K562 (cell line): ENCODE data around the gene BBC3. TPM values are rescaled to one million over a fixed set of nuclear protein-coding genes. Genes with fewer than 3 reads are reported as not detected.
A peak's percentile ranks its signal among the peaks of the same experiment; 100 is the strongest.

Experiments
- BDP1 ChIP-seq: IDR thresholded peaks from 3 replicates; pipeline ENCODE4 v1.6.1; 2011; ENCODE audit not compliant: insufficient read length, insufficient read depth
- C11orf30 ChIP-seq: fragments of 450-650 bp; IDR thresholded peaks from 2 replicates; pipeline ENCODE4 v1.6.1; 2016; ENCODE audit warnings: low read depth, mild to moderate bottlenecking
- CBFA2T2 ChIP-seq: fragments of 450-650 bp; conservative IDR thresholded peaks from 2 replicates; pipeline ENCODE4 v1.6.1; 2017; ENCODE audit warnings: mild to moderate bottlenecking
- ETS2 ChIP-seq: IDR thresholded peaks from 2 replicates; pipeline ENCODE4 v1.6.1; 2016; ENCODE audit warnings: borderline replicate concordance, missing genetic modification characterization, mild to moderate bottlenecking, moderate library complexity, missing compliant biosample characterization; ENCODE audit not compliant: poor library complexity, severe bottlenecking
- EZH2 ChIP-seq: IDR thresholded peaks from 2 replicates; pipeline ENCODE4 v1.6.1; 2012; ENCODE audit warnings: low read depth, mild to moderate bottlenecking, inconsistent platforms, low read length, borderline replicate concordance
- HNRNPK ChIP-seq: fragments of 200-400 bp; formaldehyde crosslinking; IDR thresholded peaks from one replicate; pipeline ENCODE4 v1.6.1; 2018; ENCODE audit warnings: mild to moderate bottlenecking, low read depth, low read length; ENCODE audit not compliant: poor library complexity, severe bottlenecking
- HNRNPL ChIP-seq: fragments of 200-400 bp; formaldehyde crosslinking; IDR thresholded peaks from 2 replicates; pipeline ENCODE4 v1.6.1; 2017; ENCODE audit warnings: low read depth, mild to moderate bottlenecking, low read length
- MAZ ChIP-seq, 2 experiments: fragments of 450-650 bp in 1 of 2; sonication (generic) in 1 of 2; formaldehyde crosslinking; IDR thresholded peaks in 1 of 2; conservative IDR thresholded peaks in 1 of 2; 2 replicates each; pipeline versions ENCODE4 v1.4.0 to v1.5.0; 2020; ENCODE audit warnings: mild to moderate bottlenecking in 1 of 2, missing genetic modification reagents in 1 of 2
- MCM2 ChIP-seq: fragments of 450-650 bp; IDR thresholded peaks from 2 replicates; pipeline ENCODE4 v1.6.1; 2017; ENCODE audit warnings: low read depth, mild to moderate bottlenecking
- NBN ChIP-seq: fragments of 450-650 bp; IDR thresholded peaks from 2 replicates; pipeline ENCODE4 v1.6.1; 2016; ENCODE audit warnings: low read depth, mild to moderate bottlenecking
- NCOA2 ChIP-seq, 2 experiments: fragments of 450-650 bp; IDR thresholded peaks; 2 replicates each; pipeline ENCODE4 v1.6.1; 2018; ENCODE audit warnings: mild to moderate bottlenecking in 2 of 2, moderate library complexity in 1 of 2; ENCODE audit not compliant: partially characterized antibody in 2 of 2
- OTX1 ChIP-seq: fragments of 450-650 bp; formaldehyde crosslinking; IDR thresholded peaks from 2 replicates; pipeline ENCODE4 v1.4.0; 2022; ENCODE audit warnings: mild to moderate bottlenecking
- RBM22 ChIP-seq: fragments of 200-400 bp; formaldehyde crosslinking; IDR thresholded peaks from 2 replicates; pipeline ENCODE4 v1.6.1; 2018; ENCODE audit warnings: low read length, low read depth; ENCODE audit not compliant: poor library complexity, severe bottlenecking
- STAT5B ChIP-seq: fragments of 250-450 bp; sonication (Bioruptor Pico); IDR thresholded peaks from 2 replicates; pipeline ENCODE4 v1.8.0; 2021; ENCODE audit warnings: mild to moderate bottlenecking, inconsistent platforms
- TRIM24 ChIP-seq, 2 experiments: fragments of 450-650 bp; IDR thresholded peaks; 2 replicates each; pipeline ENCODE4 v1.6.1; 2016
- YBX1 ChIP-seq: fragments of 450-650 bp; IDR thresholded peaks from 2 replicates; pipeline ENCODE4 v1.7.1; 2016; ENCODE audit warnings: mild to moderate bottlenecking
- ZKSCAN8 ChIP-seq: fragments of 200-800 bp; sonication (Bioruptor generic); IDR thresholded peaks from 2 replicates; pipeline ENCODE4 v1.6.1; 2016; ENCODE audit warnings: missing genetic modification characterization, missing compliant biosample characterization
- ZNF79 ChIP-seq: fragments of 250-450 bp; sonication (Bioruptor Pico); IDR thresholded peaks from 2 replicates; pipeline ENCODE4 v1.4.0; 2020; ENCODE audit warnings: low read depth, mild to moderate bottlenecking, moderate library complexity
- ZZZ3 ChIP-seq: fragments of 450-650 bp; IDR thresholded peaks from 2 replicates; pipeline ENCODE4 v1.6.1; 2016; ENCODE audit warnings: antibody characterized with exemption, mild to moderate bottlenecking, moderate library complexity
- polyA plus RNA-seq, 8 experiments: library from polyadenylated mRNA; depleted of rRNA in 4 of 8; stranded (reverse) in 5 of 8; unstranded in 3 of 8; fragments of >200 nt; fragmentation: Nextera tagmentation in 2 of 8; fragmentation: Illumina TruSeq in 1 of 8; extraction: Ambion mirVana in 2 of 8; extraction: Trizol in 1 of 8; gene quantifications; 2 replicates each; pipeline versions ENCODE4 v1.2.1 to v1.2.3, GENCODE V29; 2011 to 2014; ENCODE audit warnings: inconsistent platforms in 1 of 8, missing spikeins in 1 of 8
- total RNA-seq, 7 experiments: library from RNA; depleted of rRNA in 6 of 7; stranded (reverse); fragments of >200 nt in 6 of 7; fragmentation: Illumina TruSeq in 2 of 7; extraction: Trizol in 2 of 7; gene quantifications; 2 replicates each; pipeline versions ENCODE4 v1.2.1 to v1.2.3, GENCODE V29; 2011 to 2021; ENCODE audit warnings: low replicate concordance in 1 of 7
- TF ChIP-seq, protein P1 (sequence below): fragments of 250-450 bp; sonication (Bioruptor Pico); IDR thresholded peaks from 2 replicates; pipeline ENCODE4 v1.8.0; 2022; ENCODE audit warnings: moderate library complexity, mild to moderate bottlenecking, inconsistent platforms
- TF ChIP-seq, protein P2 (sequence below): IDR thresholded peaks from 2 replicates; pipeline ENCODE4 v1.6.1; 2014; ENCODE audit warnings: antibody characterized with exemption
- TF ChIP-seq, protein P3 (sequence below): fragments of 150-350 bp; conservative IDR thresholded peaks from 2 replicates; pipeline ENCODE4 v1.6.1; 2014; ENCODE audit warnings: low read length
- TF ChIP-seq, protein P4 (sequence below): sonication (generic); formaldehyde crosslinking; IDR thresholded peaks from 2 replicates; pipeline ENCODE4 v1.8.0; 2022; ENCODE audit warnings: missing genetic modification reagents, mild to moderate bottlenecking, borderline replicate concordance

BBC3 gene
- total and polyA plus RNA-seq, 9 of the 15 experiments (the other 6 are each of a cell fraction or from before 2014, with no cell fraction given): 0.15 to 30.7 (median 4.8) TPM

DNA sequence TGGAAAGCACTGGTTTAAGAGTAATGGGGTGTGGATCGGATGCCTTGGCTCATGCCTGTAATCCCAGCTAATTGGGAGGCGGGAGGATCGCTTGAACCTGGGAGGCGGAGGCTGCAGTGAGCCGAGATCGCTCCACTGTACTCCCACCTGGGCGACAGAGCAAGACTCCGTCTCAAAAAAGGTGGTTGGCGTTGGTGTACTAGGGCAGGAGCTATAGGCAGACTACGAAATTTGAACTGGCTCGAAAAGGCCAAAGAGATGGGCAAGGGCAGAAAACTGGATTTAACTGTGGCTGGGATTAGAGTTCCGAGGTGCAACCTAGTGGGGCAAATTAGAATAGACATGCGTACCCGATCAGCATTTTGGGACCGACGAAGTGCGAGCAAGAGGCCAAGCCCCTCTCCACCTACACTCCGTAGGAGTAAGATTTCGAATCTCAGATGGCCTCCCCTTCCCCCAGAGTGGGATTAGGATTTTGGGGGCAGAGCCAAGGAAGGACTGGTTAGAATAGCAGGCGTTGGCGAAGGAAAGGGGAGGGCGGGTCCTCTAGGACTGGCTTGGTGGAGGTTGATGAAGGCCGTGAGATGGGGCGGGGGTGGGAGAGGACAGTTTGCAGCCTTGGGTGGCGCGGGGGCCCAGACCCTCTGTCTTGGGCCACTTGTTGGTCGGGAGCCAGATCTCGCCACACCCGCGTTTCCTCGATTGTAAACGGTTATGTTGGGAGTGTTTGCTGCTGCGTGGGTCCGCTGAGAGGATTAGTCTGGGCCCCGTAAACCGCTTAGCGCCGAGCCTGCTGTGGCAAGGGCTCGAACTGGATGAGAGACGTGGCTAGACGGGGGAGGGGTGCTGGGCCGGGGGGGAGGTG is 41.7 kb upstream of the BBC3 start (continued):
- TF ChIP-seq NBN (peak; percentile 37; the same call in 1 of the 2 replicates), HNRNPL (no peak), BDP1 (no peak), ETS2 (tag) (no peak), ZZZ3 (no peak), ZKSCAN8 (CRISPR knock-in tag) (no peak), CBFA2T2 (no peak), YBX1 (no peak), C11orf30 (no peak), TRIM24 (IDR thresholded peaks at IDR 0.05) (no peak), OTX1 (CRISPR knock-in tag) (no peak), RBM22 (no peak), NCOA2 (IDR thresholded peaks at IDR 0.05; ENCODE audit: partially characterized antibody in 2 of 2) (no peak), STAT5B (CRISPR knock-in tag) (no peak), MAZ (CRISPR knock-in tag; conservative IDR thresholded peaks at IDR 0.05 in 1 of 2, IDR thresholded peaks at IDR 0.05 in 1 of 2) (no peak), ZNF79 (CRISPR knock-in tag) (no peak), EZH2 (no peak), HNRNPK (no peak), MCM2 (no peak)
- TF ChIP-seq, protein P1, sequence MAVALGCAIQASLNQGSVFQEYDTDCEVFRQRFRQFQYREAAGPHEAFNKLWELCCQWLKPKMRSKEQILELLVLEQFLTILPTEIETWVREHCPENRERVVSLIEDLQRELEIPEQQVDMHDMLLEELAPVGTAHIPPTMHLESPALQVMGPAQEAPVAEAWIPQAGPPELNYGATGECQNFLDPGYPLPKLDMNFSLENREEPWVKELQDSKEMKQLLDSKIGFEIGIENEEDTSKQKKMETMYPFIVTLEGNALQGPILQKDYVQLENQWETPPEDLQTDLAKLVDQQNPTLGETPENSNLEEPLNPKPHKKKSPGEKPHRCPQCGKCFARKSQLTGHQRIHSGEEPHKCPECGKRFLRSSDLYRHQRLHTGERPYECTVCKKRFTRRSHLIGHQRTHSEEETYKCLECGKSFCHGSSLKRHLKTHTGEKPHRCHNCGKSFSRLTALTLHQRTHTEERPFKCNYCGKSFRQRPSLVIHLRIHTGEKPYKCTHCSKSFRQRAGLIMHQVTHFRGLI: no peak
- TF ChIP-seq, protein P2, sequence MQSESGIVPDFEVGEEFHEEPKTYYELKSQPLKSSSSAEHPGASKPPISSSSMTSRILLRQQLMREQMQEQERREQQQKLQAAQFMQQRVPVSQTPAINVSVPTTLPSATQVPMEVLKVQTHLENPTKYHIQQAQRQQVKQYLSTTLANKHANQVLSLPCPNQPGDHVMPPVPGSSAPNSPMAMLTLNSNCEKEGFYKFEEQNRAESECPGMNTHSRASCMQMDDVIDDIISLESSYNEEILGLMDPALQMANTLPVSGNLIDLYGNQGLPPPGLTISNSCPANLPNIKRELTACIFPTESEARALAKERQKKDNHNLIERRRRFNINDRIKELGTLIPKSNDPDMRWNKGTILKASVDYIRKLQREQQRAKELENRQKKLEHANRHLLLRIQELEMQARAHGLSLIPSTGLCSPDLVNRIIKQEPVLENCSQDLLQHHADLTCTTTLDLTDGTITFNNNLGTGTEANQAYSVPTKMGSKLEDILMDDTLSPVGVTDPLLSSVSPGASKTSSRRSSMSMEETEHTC: no peak
- TF ChIP-seq, protein P3, sequence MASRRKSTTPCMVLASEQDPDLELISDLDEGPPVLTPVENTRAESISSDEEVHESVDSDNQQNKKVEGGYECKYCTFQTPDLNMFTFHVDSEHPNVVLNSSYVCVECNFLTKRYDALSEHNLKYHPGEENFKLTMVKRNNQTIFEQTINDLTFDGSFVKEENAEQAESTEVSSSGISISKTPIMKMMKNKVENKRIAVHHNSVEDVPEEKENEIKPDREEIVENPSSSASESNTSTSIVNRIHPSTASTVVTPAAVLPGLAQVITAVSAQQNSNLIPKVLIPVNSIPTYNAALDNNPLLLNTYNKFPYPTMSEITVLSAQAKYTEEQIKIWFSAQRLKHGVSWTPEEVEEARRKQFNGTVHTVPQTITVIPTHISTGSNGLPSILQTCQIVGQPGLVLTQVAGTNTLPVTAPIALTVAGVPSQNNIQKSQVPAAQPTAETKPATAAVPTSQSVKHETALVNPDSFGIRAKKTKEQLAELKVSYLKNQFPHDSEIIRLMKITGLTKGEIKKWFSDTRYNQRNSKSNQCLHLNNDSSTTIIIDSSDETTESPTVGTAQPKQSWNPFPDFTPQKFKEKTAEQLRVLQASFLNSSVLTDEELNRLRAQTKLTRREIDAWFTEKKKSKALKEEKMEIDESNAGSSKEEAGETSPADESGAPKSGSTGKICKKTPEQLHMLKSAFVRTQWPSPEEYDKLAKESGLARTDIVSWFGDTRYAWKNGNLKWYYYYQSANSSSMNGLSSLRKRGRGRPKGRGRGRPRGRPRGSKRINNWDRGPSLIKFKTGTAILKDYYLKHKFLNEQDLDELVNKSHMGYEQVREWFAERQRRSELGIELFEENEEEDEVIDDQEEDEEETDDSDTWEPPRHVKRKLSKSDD: no peak
- TF ChIP-seq, protein P4, sequence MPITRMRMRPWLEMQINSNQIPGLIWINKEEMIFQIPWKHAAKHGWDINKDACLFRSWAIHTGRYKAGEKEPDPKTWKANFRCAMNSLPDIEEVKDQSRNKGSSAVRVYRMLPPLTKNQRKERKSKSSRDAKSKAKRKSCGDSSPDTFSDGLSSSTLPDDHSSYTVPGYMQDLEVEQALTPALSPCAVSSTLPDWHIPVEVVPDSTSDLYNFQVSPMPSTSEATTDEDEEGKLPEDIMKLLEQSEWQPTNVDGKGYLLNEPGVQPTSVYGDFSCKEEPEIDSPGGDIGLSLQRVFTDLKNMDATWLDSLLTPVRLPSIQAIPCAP: no peak
